ENCODE measurements around the gene TENT4A. TPM values are rescaled to one million over a fixed set of nuclear protein-coding genes. Genes with fewer than 3 reads are reported as not detected.

The TENT4A gene
- total and polyA plus RNA-seq, 10 donors = 7.1 to 44.8 (median 33.0) TPM

DNA sequence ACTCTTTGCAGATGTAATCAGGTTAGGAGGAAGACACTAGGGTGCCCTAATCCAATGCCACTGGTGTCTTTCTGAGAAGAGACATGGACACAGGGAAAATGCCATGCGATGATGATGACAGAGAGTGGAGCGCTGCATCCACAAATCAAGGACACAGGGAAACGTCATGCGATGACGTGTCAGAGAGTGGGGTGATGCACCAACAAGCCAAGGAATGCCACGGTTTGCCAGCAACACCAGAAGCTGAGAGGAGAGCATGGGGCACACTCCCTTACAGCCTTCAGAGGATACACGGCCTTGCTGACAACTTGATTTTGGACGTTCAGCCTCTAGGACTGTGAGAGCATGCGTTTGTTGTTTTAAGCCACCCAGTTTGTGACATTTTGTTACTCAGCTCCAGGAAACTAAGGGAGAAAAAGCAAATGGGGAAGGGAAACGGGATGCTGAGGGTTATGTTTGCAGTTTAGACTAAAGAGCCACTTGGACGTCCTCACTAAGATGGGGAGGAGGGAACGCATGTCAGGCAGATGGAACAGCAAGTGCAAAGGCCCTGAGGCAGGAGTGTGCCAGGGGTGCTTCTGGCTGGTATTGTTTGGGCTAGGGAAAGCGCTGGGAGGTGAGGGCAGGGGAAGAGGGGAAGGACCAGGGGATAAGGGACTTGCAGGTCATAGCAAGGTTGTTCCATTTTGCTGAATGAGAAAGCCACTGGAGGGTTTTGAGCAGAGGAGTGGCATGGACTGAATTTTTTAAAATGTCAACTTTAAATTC lies 2.5 kb upstream of the TENT4A start:
- no peaks in the 10 kb centered on the region for H3K27me3 ChIP-seq (replicated peaks in 1 of 7)
- intact Hi-C loops (cut with DNase I; ENCODE audit: low total_unique reads) = loop anchor here (5.0 kb wide), 1 partner anchor 78 kb away; the partner anchor contains the start of genes NSUN2 and SRD5A1
- no peak for DNase-seq
- no peak overlapping the region for H3K27ac ChIP-seq
- no peak for TF ChIP-seq POLR2AphosphoS5 (IDR thresholded peaks at IDR 0.05)
- no peak for TF ChIP-seq POLR2A (IDR thresholded peaks at IDR 0.05)
- TF ChIP-seq, protein P1, sequence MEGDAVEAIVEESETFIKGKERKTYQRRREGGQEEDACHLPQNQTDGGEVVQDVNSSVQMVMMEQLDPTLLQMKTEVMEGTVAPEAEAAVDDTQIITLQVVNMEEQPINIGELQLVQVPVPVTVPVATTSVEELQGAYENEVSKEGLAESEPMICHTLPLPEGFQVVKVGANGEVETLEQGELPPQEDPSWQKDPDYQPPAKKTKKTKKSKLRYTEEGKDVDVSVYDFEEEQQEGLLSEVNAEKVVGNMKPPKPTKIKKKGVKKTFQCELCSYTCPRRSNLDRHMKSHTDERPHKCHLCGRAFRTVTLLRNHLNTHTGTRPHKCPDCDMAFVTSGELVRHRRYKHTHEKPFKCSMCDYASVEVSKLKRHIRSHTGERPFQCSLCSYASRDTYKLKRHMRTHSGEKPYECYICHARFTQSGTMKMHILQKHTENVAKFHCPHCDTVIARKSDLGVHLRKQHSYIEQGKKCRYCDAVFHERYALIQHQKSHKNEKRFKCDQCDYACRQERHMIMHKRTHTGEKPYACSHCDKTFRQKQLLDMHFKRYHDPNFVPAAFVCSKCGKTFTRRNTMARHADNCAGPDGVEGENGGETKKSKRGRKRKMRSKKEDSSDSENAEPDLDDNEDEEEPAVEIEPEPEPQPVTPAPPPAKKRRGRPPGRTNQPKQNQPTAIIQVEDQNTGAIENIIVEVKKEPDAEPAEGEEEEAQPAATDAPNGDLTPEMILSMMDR (IDR thresholded peaks at IDR 0.05 in 8 of 11, conservative IDR thresholded peaks at IDR 0.05 in 3 of 11) = no peak
- WGBS, 5 donors = 83 to 91% (median 85%) methylated on average over 13 of the region's 13 CpGs
- H3K9me3 ChIP-seq = no peaks in the 10 kb centered on the region
- peaks cover 9 to 23% (median 21%) of the 10 kb centered on the region in 6 donors for H3K4me1 ChIP-seq
- H3K4me3 ChIP-seq = no peak overlapping the region
- no peaks in the 10 kb centered on the region for H3K36me3 ChIP-seq

DNA sequence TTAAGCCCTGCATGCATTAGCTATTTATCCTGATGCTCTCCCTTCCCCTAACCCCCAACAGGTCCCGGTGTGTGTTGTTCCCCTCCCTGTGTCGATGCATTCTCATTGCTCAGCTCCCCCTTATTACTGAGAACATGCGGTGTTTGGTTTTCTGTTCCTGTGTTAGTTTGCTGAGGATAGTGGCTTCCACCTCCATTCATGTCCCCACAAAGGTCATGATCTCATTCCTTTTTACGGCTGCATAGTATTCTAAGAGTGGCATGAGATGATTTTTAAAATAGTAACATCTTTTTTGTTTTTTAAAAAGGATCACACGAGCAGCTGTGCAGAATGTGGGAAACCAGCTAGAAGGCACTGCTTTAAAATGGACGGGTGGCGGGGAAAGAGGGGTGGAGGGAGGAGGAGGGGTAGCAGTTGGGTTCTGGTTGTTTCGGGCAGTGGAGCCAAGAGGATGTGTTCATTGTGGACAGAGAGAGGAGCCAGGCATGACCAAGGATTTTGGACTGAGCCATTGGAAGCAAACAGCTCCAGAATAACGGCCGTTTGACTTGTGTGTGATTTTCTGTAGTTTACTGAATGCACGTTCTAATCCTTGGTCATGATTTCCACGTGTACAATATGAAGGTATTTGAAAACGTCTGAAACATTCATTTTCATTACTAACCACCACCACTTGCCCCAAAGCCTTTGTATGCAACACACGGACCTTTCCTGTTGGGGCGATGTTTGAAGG lies 1.7 kb upstream of the TENT4A start:
- DNase-seq = no peak
- intact Hi-C loops (cut with DNase I; ENCODE audit: low total_unique reads) = loop anchor here (5.0 kb wide), 1 partner anchor 79 kb away; the partner anchor contains the start of genes NSUN2 and SRD5A1
- Histone ChIP-seq H3K9me3 (no peaks in the 10 kb centered on the region), H3K36me3 (no peaks in the 10 kb centered on the region), H3K27me3 (replicated peaks in 1 of 7) (no peaks in the 10 kb centered on the region), H3K4me3 (peak overlapping the region in 7 of 8 donors; percentile 55 to 91 (median 77)), H3K4me1 (peaks cover 17 to 32% (median 29%) of the 10 kb centered on the region in 6 donors), H3K27ac (peak overlapping the region; percentile 96 to 99 (median 98))
- TF ChIP-seq, protein P1 (IDR thresholded peaks at IDR 0.05 in 8 of 11, conservative IDR thresholded peaks at IDR 0.05 in 3 of 11) = no peak
- no peak for TF ChIP-seq POLR2AphosphoS5 (IDR thresholded peaks at IDR 0.05)
- TF ChIP-seq POLR2A (IDR thresholded peaks at IDR 0.05) = no peak
- WGBS, 5 donors = 44 to 46% (median 44%) methylated on average over 15 of the region's 15 CpGs

DNA sequence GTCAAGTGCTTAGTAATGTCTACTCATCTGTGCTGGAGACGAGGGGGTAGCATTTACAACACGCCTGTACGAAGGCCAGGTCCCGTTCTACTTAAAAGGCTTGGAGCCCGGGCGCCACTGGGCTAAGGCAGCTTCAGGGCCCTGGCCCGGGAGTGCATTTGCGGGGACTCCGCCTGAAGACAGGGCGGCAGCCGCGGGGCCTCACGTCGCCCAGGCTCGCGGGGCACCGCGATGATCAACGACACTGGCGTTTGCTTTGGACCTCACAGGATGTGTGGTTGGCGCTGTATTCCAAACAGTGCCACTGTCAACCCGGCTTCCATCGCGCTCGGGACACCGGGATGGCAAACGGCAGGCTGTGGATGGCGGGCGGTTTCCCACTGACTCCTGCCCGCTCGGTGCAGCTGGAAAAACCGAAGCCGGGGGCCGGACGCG lies 1.1 kb upstream of the TENT4A start:
- WGBS, 5 donors = 0% methylated on average over 22 to 36 of the region's 36 CpGs
- Histone ChIP-seq H3K9me3 (no peaks in the 10 kb centered on the region), H3K4me1 (peaks cover 23 to 38% (median 35%) of the 10 kb centered on the region in 6 donors), H3K36me3 (no peaks in the 10 kb centered on the region), H3K27me3 (replicated peaks in 1 of 7) (no peaks in the 10 kb centered on the region), H3K27ac (peak overlapping the region; percentile 96 to 99 (median 98)), H3K4me3 (peak overlapping the region; percentile 55 to 91 (median 79))
- intact Hi-C loops (cut with DNase I; ENCODE audit: low total_unique reads) = loop anchor here (5.0 kb wide), 1 partner anchor 80 kb away; the partner anchor contains the start of genes NSUN2 and SRD5A1
- TF ChIP-seq, protein P1 (IDR thresholded peaks at IDR 0.05 in 8 of 11, conservative IDR thresholded peaks at IDR 0.05 in 3 of 11) = peak in 1 of 11 experiments; percentile 33
- TF ChIP-seq POLR2AphosphoS5 (IDR thresholded peaks at IDR 0.05) = peak in 2 of 3 donors; percentile 55 to 56
- no peak for TF ChIP-seq POLR2A (IDR thresholded peaks at IDR 0.05)
- peak; percentile 93 for DNase-seq
